ENCODE data around the gene NINL.
"Not testable (repeated sequence)": the region's sequence is repeated elsewhere in the genome, so short reads cannot be mapped to it uniquely, and the experiment has no call there.

The NINL gene

GRCh38 chr20:25584905-25585704 is at the start of gene NINL:
Gene NINL (minus strand): TSS chr20:25585531. CDS start chr20:25526587, 58,944 bp downstream.
- peak in 3 of 4 experiments; percentile 18 to 34 (median 21) for DNase-seq (ENCODE audit: low read depth in 4 of 4, low spot score in 1 of 4)

- DNase-seq (ENCODE audit: low read depth in 4 of 4, low spot score in 1 of 4) = no peak
Observed at GRCh38 chr20:25632940-25633790, 47.8 kb upstream of the NINL start.

GRCh38 chr20:25630615-25631014 is 45.3 kb upstream of the NINL start:
- not testable (repeated sequence) for DNase-seq (ENCODE audit: low read depth in 4 of 4, low spot score in 1 of 4)

- DNase-seq (ENCODE audit: low read depth in 4 of 4, low spot score in 1 of 4) = no peak
Observed at GRCh38 chr20:25629816-25630499, 44.6 kb upstream of the NINL start.

- no peak for DNase-seq (ENCODE audit: low read depth in 4 of 4, low spot score in 1 of 4)
Observed at GRCh38 chr20:25626779-25627178, 41.4 kb upstream of the NINL start.

GRCh38 chr20:25624500-25624939 is 39.2 kb upstream of the NINL start:
- DNase-seq (ENCODE audit: low read depth in 4 of 4, low spot score in 1 of 4) = no peak

- DNase-seq (ENCODE audit: low read depth in 4 of 4, low spot score in 1 of 4) = peak; percentile 65 to 89 (median 77)
Observed at GRCh38 chr20:25623736-25624499, 38.6 kb upstream of the NINL start, which contains the start of gene NANP. Gene NANP (minus strand): TSS chr20:25624014. CDS start chr20:25623948, 66 bp downstream.

- peak in 2 of 4 experiments; percentile 13 to 15 for DNase-seq (ENCODE audit: low read depth in 4 of 4, low spot score in 1 of 4)
Observed at GRCh38 chr20:25623225-25623735, 37.9 kb upstream of the NINL start.

GRCh38 chr20:25622450-25623224 is 37.3 kb upstream of the NINL start:
- DNase-seq (ENCODE audit: low read depth in 4 of 4, low spot score in 1 of 4) = no peak

- no peak for DNase-seq (ENCODE audit: low read depth in 4 of 4, low spot score in 1 of 4)
Observed at GRCh38 chr20:25622049-25622448, 36.7 kb upstream of the NINL start.

- no peak for DNase-seq (ENCODE audit: low read depth in 4 of 4, low spot score in 1 of 4)
Observed at GRCh38 chr20:25619514-25619913, 34.2 kb upstream of the NINL start.

GRCh38 chr20:25608774-25609173 is 23.4 kb upstream of the NINL start:
- DNase-seq (ENCODE audit: low read depth in 4 of 4, low spot score in 1 of 4) = no peak

GRCh38 chr20:25606094-25606695 is 20.9 kb upstream of the NINL start:
- no peak for DNase-seq (ENCODE audit: low read depth in 4 of 4, low spot score in 1 of 4)

- no peak for DNase-seq (ENCODE audit: low read depth in 4 of 4, low spot score in 1 of 4)
Observed at GRCh38 chr20:25605148-25605547, 19.8 kb upstream of the NINL start.

- no peak for DNase-seq (ENCODE audit: low read depth in 4 of 4, low spot score in 1 of 4)
Observed at GRCh38 chr20:25604611-25605010, 19.3 kb upstream of the NINL start.

GRCh38 chr20:25602914-25603309 is 17.6 kb upstream of the NINL start:
- not testable (repeated sequence) for DNase-seq (ENCODE audit: low read depth in 4 of 4, low spot score in 1 of 4)

- not testable (repeated sequence) for DNase-seq (ENCODE audit: low read depth in 4 of 4, low spot score in 1 of 4)
Observed at GRCh38 chr20:25602191-25602913, 17.0 kb upstream of the NINL start.

GRCh38 chr20:25601659-25602058 is 16.3 kb upstream of the NINL start:
- DNase-seq (ENCODE audit: low read depth in 4 of 4, low spot score in 1 of 4) = no peak

Data from stimulated activated CD4-positive, alpha-beta T cell treated with anti-CD3 and anti-CD28 coated beads, Interleukin-1b, Interleukin-23, amount 100 ng/mL, for 24 hours (primary cell).